Suppressor macrophage (primary cell): ENCODE data around the gene VSX1.

Experiments
- DNase-seq, 4 experiments: peaks; one replicate each; pipeline ENCODE4 v3.0.0-alpha.2; 2020 to 2022

Gene VSX1

DNA sequence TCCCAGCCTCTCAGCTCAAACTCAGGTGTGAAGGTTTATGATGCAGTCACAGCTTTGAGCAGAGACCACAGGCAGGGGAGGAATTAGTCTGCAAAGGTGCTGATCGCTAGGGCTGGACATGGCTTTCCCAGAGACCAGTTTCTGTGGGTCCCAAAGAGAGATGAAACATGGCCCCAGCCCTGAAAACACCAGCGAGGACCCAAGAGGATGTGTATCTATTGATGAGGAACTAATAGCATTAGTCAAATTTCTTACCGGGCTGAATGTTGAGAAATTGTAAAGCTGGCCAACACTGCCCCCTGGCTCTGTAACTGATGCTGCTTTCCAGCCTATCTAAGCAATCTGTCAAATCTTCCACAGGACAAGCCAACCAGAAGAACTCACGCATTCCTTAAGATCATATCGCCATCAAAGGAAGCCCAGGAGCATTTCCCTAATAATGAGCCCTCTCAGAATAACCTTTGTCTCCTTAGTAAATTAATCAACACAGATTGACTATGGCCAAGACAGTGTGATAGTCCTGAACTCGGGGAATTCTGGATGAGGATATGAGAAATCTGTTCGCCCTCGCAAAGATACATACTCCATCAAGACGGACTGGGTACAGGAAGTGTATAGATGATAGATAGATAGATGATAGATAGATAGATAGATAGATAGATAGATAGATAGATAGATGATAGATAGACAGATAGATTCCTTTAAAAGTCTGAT lies 16.2 kb downstream of the VSX1 start:
- DNase-seq: peak; percentile 73 to 82 (median 78)

DNA sequence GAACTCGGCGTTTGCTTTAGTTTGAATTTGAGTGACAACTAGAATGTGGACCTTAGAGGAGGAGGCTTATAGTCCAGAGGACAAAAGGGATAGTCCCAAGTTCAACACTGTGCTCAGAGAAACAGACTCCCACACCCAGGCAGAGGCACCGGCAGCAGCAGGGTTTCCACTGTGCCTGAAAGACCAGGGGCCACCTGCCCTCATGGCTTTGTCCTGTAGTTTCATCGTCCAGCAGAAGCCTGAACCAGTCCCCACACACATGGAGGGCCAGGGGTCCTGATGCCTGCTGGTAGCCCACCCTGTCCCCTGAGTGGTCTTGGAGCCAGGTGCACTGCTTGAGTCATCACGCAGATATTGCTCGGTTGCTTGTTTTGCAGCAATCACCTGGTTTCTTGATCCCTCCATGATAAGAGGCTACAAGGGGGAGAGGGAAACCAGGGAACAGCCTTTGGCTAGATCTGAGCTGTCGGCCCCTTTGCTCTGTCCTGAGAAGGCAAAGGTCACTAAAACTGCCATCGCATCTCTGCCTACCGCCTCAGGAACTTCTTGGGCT lies 16.8 kb downstream of the VSX1 start:
- no peak for DNase-seq

- DNase-seq: no peak
Measured at GRCh38 chr20:25064561-25065071, 17.3 kb downstream of the VSX1 start.

DNA sequence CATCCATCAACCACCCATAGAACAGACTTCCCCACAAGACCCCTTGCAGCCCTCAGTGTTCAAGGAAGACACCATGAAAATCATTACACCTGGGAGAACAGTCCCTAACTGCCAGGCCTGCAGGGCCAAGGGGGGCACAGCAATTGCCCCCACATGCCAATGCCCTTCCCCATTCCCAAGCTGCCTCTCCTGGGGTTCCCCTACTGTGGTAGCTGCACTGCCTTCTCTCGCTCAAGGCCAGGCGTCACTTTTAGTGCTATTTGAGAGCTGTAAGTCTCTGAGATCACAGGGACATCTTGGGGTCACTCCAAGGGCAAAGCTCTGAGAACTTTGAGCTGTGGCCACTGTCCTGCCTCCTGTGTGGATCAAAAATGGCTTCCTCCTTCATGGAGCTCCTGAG lies 18.0 kb downstream of the VSX1 start:
- no peak for DNase-seq

GRCh38 chr20:25063546-25063945 lies 18.4 kb downstream of the VSX1 start:
- DNase-seq: no peak

DNA sequence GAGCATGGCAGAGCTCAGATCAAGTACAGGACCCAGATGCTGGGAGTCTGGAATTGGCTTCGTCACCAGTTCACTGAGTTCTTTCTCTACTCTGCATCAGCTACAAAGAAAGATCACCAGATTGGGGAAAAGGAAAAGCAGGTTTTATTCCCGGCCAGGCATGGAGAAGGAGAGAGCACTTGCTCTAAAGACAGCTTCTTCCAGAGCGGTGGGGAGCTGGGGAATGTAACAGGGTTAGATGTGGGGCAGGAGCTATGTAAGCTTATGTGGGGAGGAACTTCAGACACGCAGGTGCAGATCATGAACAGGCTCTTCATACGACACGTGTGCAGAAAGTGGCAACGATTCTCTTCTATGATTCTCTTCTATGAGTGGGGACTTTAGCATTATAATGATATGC lies 19.1 kb downstream of the VSX1 start:
- DNase-seq: no peak

- no peak for DNase-seq
Measured at GRCh38 chr20:25061821-25062530, 20.0 kb downstream of the VSX1 start.

DNA sequence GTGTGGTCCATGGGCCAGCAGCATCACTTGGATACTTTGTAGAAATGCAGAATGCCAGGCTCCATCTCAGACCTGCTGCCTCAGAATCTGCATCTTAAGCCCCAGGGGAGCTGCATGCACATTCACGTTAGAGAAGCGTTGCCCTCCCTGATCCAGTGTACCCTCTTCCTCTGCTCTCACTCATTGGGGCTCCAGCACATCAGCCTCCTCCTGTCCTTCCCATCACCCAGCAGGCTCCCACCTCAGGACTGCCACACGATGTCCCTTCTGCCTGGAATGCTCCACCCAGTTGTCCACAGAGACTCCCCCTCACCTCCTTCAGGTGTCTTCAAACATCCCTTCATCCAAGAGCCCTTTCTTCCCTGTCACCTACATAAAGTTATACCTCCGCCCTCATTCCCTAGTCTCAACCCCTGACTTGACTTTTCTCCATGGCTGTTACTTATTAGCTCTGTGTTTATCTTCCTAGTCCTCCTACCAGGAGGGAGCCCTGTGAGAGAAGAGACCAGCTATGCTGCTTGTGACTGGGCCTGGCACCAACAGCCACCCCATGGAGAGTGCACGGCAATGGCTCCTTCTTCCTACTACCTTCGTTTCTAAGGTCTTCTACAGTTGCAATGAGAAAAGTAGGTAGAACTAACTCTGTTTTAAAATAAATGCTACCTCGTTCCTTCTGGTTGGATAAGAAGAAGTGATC lies 20.7 kb downstream of the VSX1 start:
- no peak for DNase-seq

GRCh38 chr20:25059866-25060465 lies 22.0 kb downstream of the VSX1 start:
- DNase-seq: no peak

DNA sequence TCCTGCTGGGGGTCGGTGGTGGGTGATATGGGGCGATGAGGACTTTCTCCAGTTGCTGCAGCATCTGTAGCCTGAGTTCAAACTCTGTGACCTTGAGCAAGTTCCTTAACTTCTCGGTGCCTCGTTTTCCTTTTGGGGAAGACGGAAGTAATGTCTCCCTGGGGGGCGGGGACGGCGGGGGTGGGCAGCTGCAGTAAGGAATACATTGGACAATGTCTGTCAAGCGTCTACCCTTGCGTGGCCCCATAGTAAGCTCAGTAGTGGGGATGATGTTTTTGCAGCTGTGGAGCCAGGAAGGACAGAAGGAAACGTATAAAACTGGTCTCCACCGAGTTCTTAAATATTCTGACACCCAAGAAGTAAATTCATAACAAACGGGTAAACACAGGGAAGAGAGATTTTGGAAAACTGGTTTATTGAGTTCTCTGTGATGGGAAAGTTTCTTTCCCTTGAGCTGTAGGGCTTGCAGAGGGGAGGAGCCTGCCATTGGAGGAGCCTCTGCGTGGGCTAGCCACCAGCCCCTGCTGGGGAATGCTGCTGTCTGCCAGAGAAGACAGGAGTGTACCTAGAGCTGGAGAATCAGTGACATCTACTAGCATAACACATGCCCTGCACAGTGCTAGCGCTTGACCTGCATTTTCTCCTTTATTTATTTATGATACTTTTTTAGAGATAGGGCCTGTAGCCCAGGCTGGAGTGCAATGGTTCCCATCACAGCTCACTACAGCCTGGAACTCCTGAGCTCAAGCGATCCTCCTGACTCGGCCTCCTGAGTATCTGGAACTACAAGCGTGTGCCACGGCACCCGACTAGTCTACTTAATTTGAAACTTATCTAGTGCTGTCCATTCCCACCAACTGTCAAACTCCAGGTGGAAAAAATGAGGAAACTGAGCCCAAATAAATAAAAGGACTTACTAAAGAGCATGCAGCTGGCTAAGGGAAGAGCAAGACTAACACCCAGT lies 22.8 kb downstream of the VSX1 start:
- DNase-seq: peak; percentile 23 to 66 (median 56)

DNA sequence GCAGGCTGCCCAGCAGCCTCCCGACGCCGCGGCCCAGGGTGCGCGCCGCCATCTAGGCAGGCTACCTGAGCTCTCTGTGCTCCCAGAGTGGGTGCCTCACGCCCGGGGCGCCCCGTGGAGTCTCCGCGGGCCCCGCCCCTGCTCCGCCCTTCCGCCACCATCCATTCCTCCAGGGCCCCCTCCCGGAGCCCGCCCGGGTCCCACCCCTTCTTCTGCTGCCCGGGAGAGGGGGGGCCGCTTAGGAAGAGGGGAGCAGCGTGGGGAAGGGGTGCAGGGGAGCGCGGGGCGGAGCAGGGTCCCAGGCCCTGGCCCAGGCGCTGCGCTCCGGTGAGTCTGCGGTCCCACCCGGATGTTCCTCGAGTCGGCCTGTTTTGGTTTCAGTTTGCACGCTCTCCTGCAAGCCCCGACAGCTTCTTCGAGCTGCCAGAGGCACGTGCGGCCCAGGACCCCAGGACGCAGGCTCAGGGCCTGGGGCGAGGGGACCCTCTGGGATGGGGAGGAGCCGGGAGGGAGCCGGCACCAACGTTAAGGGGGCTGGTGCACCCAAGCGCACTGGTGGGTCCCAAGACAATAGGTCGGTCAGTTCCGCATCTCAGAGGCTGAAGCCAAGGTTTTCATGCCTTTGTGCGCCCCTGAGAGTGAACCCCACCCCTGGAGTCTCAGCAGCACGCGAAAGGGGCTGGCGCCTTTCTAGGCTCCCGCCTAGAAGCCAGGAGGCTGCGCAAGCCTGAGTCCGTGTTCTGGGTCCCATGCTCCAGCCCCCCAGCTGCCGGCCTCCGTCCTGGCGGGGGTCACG lies 23.7 kb downstream of the VSX1 start, which contains the start of gene ACSS1:
Gene ACSS1, minus strand, starts transcription at position 89 of the 796 bp plus-strand sequence. Its CDS starts 37 bp downstream, at position 52.
- DNase-seq: peak; percentile 18 to 72 (median 56)

DNA sequence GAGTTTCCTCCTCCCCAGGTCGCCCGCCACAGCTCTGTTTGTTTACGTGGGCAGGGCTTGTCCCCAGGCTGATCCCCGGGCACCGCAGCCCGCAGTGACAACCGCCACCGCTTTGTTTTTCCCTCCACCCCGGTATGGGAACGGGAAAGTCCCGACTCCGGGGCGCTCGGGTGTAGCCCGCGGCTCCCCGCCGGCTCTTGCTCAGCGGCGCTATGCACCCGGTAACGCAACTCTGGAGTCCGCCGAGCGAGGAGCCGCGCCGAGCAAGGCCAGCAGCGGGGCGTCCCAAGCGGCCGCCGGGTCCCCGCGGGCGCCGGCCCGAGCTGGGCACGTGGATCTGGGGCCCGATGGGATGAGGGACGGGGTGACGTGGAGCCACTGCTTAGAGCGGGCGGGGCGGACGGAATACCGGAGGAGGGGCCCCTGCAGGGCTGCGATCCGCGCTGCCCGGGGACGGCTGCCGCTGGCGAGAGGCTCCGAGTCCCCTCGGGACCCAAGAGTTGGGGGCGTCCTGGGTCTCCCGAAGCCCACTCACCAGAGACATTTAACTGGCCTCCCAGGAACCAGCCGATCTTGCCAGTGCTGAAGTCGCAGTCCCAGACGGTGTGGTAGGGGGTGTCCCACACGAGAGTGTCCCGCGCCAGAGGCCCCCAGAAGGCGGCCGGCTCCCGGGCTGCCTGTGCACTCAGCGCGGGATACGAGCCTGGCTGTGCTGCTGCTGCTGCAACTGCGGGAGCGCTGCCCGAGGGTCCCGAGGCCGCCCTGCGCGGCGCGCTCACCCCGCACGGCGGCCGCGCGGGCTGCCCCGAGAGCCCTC lies 24.5 kb downstream of the VSX1 start:
- DNase-seq: peak; percentile 74 to 89 (median 84)

DNA sequence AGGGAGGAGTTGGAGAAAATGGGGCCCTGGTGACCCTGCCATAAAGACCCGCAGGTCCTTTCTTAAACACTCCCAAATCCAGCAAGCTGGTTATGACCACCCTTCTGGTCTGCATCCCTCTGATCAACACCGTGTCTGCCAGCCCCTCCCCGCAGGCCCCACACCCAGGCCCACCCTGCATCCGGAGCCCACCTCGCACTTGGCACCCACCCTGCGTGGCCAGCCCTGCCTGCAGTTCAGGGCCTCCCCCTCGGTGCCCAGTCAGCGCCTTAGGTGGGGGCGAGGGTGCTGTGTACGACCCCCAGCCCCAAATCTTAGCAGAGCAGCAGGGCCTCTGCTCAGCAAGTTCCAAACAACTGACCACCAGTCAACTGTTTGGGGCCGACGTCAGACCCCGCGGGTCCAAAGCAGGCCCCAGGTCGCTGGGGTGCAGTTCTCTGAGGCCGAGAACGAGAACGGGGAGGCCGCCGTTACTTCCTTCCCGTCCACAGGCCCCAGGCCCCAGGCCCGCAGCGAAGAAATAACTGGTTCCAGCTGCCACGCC lies 25.2 kb downstream of the VSX1 start:
- DNase-seq: no peak

GRCh38 chr20:25055711-25056495 lies 26.0 kb downstream of the VSX1 start:
- DNase-seq: no peak

GRCh38 chr20:25054995-25055629 lies 26.8 kb downstream of the VSX1 start:
- peak; percentile 19 to 41 (median 36) for DNase-seq

DNA sequence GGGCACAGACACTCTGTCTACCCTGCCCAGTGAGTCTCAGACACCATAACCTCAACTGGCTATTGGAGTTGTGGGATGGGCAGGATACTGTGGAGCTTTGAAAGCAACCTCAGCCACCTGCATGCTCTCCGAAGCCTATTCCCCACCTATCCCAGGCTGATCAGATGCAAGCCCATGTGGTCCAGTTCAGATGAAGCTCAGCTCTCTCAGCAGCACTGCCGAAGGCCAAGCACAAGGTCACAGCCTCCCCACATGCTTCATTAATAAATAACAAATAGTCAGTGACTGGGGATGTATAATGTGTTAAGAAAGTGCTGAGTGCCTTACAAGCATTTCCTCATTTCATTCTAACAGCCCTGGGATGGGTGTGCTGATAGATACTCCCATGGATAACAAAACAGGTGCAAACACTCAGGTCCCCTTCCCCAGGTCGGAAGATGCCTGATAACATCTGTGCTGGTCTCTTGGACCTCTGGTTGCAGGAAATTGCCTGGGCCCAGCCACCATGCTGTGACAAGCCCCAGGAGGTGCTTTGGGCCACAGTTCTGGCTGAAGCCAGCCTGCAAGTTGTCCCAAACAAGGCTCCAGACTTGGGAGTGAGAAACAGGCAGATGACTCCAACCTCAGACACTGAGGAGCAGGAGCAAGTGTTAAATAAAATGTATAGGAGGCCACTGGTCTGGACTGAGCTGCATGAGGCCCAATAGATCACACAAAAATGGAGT lies 27.7 kb downstream of the VSX1 start:
- no peak for DNase-seq
